ENCODE results near the gene DOK4.

- TF ChIP-seq CTCF (IDR thresholded peaks at IDR 0.05), result no peak
- TF ChIP-seq EP300 (IDR thresholded peaks at IDR 0.05), result no peak
- TF ChIP-seq POLR2AphosphoS5 (IDR thresholded peaks at IDR 0.05), result no peak
- no peak for TF ChIP-seq POLR2A (IDR thresholded peaks at IDR 0.05)
Observed at GRCh38 chr16:57531635-57532265, 45.5 kb upstream of the DOK4 start.
